ENCODE data around the gene FBXO41.

FBXO41 gene, protein sequence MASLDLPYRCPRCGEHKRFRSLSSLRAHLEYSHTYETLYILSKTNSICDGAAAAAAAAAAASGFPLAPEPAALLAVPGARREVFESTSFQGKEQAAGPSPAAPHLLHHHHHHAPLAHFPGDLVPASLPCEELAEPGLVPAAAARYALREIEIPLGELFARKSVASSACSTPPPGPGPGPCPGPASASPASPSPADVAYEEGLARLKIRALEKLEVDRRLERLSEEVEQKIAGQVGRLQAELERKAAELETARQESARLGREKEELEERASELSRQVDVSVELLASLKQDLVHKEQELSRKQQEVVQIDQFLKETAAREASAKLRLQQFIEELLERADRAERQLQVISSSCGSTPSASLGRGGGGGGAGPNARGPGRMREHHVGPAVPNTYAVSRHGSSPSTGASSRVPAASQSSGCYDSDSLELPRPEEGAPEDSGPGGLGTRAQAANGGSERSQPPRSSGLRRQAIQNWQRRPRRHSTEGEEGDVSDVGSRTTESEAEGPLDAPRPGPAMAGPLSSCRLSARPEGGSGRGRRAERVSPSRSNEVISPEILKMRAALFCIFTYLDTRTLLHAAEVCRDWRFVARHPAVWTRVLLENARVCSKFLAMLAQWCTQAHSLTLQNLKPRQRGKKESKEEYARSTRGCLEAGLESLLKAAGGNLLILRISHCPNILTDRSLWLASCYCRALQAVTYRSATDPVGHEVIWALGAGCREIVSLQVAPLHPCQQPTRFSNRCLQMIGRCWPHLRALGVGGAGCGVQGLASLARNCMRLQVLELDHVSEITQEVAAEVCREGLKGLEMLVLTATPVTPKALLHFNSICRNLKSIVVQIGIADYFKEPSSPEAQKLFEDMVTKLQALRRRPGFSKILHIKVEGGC

GRCh38 chr2:73284296-73285158 lies at the start of gene FBXO41:
Gene FBXO41 (minus strand): TSS chr2:73284478. CDS start chr2:73269630, 14,848 bp downstream.
- no peak for DNase-seq (ENCODE audit: extremely low read depth, low read depth)
- TF ChIP-seq, protein P1, sequence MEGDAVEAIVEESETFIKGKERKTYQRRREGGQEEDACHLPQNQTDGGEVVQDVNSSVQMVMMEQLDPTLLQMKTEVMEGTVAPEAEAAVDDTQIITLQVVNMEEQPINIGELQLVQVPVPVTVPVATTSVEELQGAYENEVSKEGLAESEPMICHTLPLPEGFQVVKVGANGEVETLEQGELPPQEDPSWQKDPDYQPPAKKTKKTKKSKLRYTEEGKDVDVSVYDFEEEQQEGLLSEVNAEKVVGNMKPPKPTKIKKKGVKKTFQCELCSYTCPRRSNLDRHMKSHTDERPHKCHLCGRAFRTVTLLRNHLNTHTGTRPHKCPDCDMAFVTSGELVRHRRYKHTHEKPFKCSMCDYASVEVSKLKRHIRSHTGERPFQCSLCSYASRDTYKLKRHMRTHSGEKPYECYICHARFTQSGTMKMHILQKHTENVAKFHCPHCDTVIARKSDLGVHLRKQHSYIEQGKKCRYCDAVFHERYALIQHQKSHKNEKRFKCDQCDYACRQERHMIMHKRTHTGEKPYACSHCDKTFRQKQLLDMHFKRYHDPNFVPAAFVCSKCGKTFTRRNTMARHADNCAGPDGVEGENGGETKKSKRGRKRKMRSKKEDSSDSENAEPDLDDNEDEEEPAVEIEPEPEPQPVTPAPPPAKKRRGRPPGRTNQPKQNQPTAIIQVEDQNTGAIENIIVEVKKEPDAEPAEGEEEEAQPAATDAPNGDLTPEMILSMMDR (IDR thresholded peaks at IDR 0.05; ENCODE audit: low read depth, low read length) = no peak

DNA sequence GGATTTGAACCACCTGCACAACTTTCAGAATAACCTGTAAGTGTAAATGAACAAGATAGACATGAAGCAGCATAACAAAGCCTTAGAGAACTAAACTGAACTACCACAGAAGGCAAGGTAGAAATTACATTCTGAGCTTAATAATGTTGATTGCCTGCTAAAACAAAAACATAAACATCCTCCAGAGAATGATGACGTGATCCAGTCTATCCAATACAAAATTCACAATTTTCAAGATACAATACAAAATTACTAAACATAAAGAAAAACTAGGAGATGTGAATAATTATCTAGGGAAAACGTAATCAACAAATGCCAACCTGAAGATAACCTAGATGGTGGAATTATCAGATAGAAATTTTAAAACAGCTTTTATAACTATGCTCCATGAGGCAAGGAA lies 49.8 kb upstream of the FBXO41 start:
- TF ChIP-seq, protein P1 (IDR thresholded peaks at IDR 0.05; ENCODE audit: low read depth, low read length) = no peak
- no peak for DNase-seq (ENCODE audit: extremely low read depth, low read depth)

DNA sequence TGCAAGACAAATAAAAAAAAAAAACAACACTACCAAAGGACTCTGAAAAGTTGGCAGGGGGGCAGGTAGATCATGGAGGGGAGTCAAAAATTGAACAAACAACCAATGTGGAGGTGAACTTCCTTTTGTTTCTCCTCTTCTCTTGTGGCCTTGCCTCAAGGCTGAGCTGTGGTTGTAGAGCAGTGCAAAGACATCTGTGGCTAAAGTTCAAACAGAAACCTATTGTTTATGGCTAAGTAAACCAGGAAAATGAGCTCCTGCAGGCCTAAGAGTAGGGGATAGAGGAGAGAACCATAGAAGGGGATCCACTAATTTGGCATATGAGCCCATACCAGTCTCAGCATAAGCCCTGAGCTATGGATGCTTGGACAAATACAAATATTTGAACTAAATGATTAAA lies 49.3 kb upstream of the FBXO41 start:
- TF ChIP-seq, protein P1 (IDR thresholded peaks at IDR 0.05; ENCODE audit: low read depth, low read length) = no peak
- DNase-seq (ENCODE audit: extremely low read depth, low read depth) = no peak

GRCh38 chr2:73324126-73324725 lies 39.9 kb upstream of the FBXO41 start:
- DNase-seq (ENCODE audit: extremely low read depth, low read depth) = no peak
- TF ChIP-seq, protein P1 (IDR thresholded peaks at IDR 0.05; ENCODE audit: low read depth, low read length) = no peak

GRCh38 chr2:73323551-73323950 lies 39.3 kb upstream of the FBXO41 start:
- DNase-seq (ENCODE audit: extremely low read depth, low read depth) = no peak
- TF ChIP-seq, protein P1 (IDR thresholded peaks at IDR 0.05; ENCODE audit: low read depth, low read length) = no peak

- DNase-seq (ENCODE audit: extremely low read depth, low read depth) = no peak
- TF ChIP-seq, protein P1 (IDR thresholded peaks at IDR 0.05; ENCODE audit: low read depth, low read length) = no peak
Observed at GRCh38 chr2:73314441-73314840, 30.2 kb upstream of the FBXO41 start.

Measured in AG09319 (cell line).